IMR-90 (cell line): ENCODE data around the gene PDGFA. TPM values are rescaled to one million over a fixed set of nuclear protein-coding genes. Genes with fewer than 3 reads are reported as not detected.

Source experiments
- ATAC-seq: fragments of 200-7000 bp; cut with Tn5 transposase; 2 replicates; pipeline ENCODE4 v1.9.1; 2020; ENCODE audit warnings: low read depth, mild to moderate bottlenecking, moderate library complexity
- BruUV-seq: library from RNA; stranded (reverse); fragments of 400-500 nt; replicated peaks from 2 replicates; lab custom pipeline; 2021; lab: Mats Ljungman, UMichigan
- CTCF ChIA-PET: fragments of 300-600 bp; formaldehyde crosslinking; extraction: SDS; loops from one replicate; lab custom pipeline; 2021; ENCODE audit warnings: antibody characterized with exemption; lab: Yijun Ruan, JAX
- POLR2A ChIA-PET: fragments of 300-600 bp; sonication (Branson Sonifier 250); formaldehyde crosslinking; loops from one replicate; lab custom pipeline; 2022; ENCODE audit warnings: antibody characterized with exemption; ENCODE audit not compliant: unreplicated experiment; lab: Charles Lee
- DNase-seq: peaks from one replicate; pipeline ENCODE4 v3.0.0; 2013
- H2AFZ ChIP-seq: replicated peaks from 2 replicates; pipeline ENCODE3; 2013; ENCODE audit warnings: low read length, mild to moderate bottlenecking; ENCODE audit not compliant: poor library complexity
- H2AK5ac ChIP-seq: 2 replicates; pipeline ENCODE4 v1.6.1; 2013; ENCODE audit warnings: low read depth, low read length, inconsistent platforms
- H2AK9ac ChIP-seq: replicated peaks from 2 replicates; pipeline ENCODE3; 2013; ENCODE audit warnings: mild to moderate bottlenecking, low read depth, low read length, moderate library complexity; ENCODE audit not compliant: poor library complexity
- H2BK120ac ChIP-seq: 2 replicates; pipeline ENCODE4 v1.6.1; 2013; ENCODE audit warnings: low read depth, low read length, inconsistent platforms
- H2BK15ac ChIP-seq: 3 replicates; pipeline ENCODE4 v1.6.1; 2013; ENCODE audit warnings: low read depth, low read length, inconsistent platforms
- H2BK20ac ChIP-seq: 2 replicates; pipeline ENCODE4 v1.6.1; 2013; ENCODE audit warnings: low read depth, mild to moderate bottlenecking, inconsistent platforms, low read length, moderate library complexity
- H2BK5ac ChIP-seq: 2 replicates; pipeline ENCODE4 v1.6.1; 2013; ENCODE audit warnings: mild to moderate bottlenecking, low read depth, low read length, inconsistent platforms; ENCODE audit not compliant: poor library complexity, severe bottlenecking
- H3K14ac ChIP-seq: replicated peaks from 2 replicates; pipeline ENCODE4 v1.6.1; 2013; ENCODE audit warnings: low read depth, low read length, inconsistent platforms
- H3K18ac ChIP-seq: 2 replicates; pipeline ENCODE4 v1.6.1; 2013; ENCODE audit warnings: low read depth, low read length, control low read depth
- H3K23ac ChIP-seq: 2 replicates; pipeline ENCODE4 v1.6.1; 2013; ENCODE audit warnings: low read depth, low read length, inconsistent platforms
- H3K27ac ChIP-seq: 2 replicates; pipeline ENCODE4 v1.5.1; 2013; ENCODE audit warnings: mild to moderate bottlenecking, control low read depth, low read length; ENCODE audit not compliant: insufficient read depth
- H3K27me3 ChIP-seq: 2 replicates; pipeline ENCODE4 v1.6.1; 2013; ENCODE audit warnings: low read length; ENCODE audit not compliant: control insufficient read depth, insufficient read depth
- H3K36me3 ChIP-seq: 2 replicates; pipeline ENCODE4 v1.6.1; 2013; ENCODE audit warnings: low read length, mixed read lengths; ENCODE audit not compliant: control insufficient read depth, insufficient read depth
- H3K4ac ChIP-seq: 2 replicates; pipeline ENCODE4 v1.6.1; 2013; ENCODE audit warnings: low read depth, low read length, inconsistent platforms
- H3K4me1 ChIP-seq: 2 replicates; pipeline ENCODE4 v1.6.1; 2013; ENCODE audit warnings: low read length, mixed read lengths; ENCODE audit not compliant: control insufficient read depth, insufficient read depth
- H3K4me2 ChIP-seq: 2 replicates; pipeline ENCODE4 v1.6.1; 2013; ENCODE audit warnings: low read depth, mild to moderate bottlenecking, control low read depth, low read length, moderate library complexity
- H3K4me3 ChIP-seq: 2 replicates; pipeline ENCODE4 v1.5.1; 2013; ENCODE audit warnings: low read depth, mild to moderate bottlenecking, control low read depth, low read length, moderate library complexity; ENCODE audit not compliant: insufficient read depth
- H3K56ac ChIP-seq: 2 replicates; pipeline ENCODE4 v1.6.1; 2013; ENCODE audit warnings: low read length, inconsistent platforms; ENCODE audit not compliant: insufficient read depth; ENCODE audit errors: extremely low read depth
- H3K79me1 ChIP-seq, 2 experiments: 2 replicates each; pipeline ENCODE4 v1.6.1; 2013; ENCODE audit warnings: low read length in 2 of 2, inconsistent platforms in 1 of 2, low read depth in 1 of 2
- H3K9ac ChIP-seq: 2 replicates; pipeline ENCODE4 v1.6.1; 2013; ENCODE audit warnings: low read depth, low read length, control low read depth
- H3K9me1 ChIP-seq: 2 replicates; pipeline ENCODE4 v1.6.1; 2013; ENCODE audit warnings: low read length, inconsistent platforms; ENCODE audit not compliant: insufficient read depth
- H3K9me3 ChIP-seq: 2 replicates; pipeline ENCODE4 v1.6.1; 2013; ENCODE audit warnings: low read length; ENCODE audit not compliant: control insufficient read depth, insufficient read depth
- H4K20me1 ChIP-seq: 2 replicates; pipeline ENCODE4 v1.6.1; 2013; ENCODE audit warnings: low read length, inconsistent platforms; ENCODE audit not compliant: insufficient read depth
- H4K5ac ChIP-seq: 2 replicates; pipeline ENCODE4 v1.6.1; 2013; ENCODE audit warnings: mild to moderate bottlenecking, low read depth, low read length, control low read depth
- H4K8ac ChIP-seq, 2 experiments: 2 replicates each; pipeline ENCODE4 v1.6.1; 2013; ENCODE audit warnings: low read depth in 2 of 2, low read length in 2 of 2, control low read depth in 1 of 2, inconsistent platforms in 1 of 2
- H4K91ac ChIP-seq: 2 replicates; pipeline ENCODE4 v1.6.1; 2013; ENCODE audit warnings: low read depth, low read length, inconsistent platforms; ENCODE audit not compliant: insufficient read depth
- BHLHE40 ChIP-seq: fragments of 150-350 bp; IDR thresholded peaks from 2 replicates; pipeline ENCODE4 v1.6.1; 2016; ENCODE audit warnings: mild to moderate bottlenecking, low read depth, low read length
- CEBPB ChIP-seq: IDR thresholded peaks from 2 replicates; pipeline ENCODE4 v1.6.1; 2012; ENCODE audit warnings: low read depth, low read length, improper control_type of control experiment
- CHD1 ChIP-seq: IDR thresholded peaks from 2 replicates; pipeline ENCODE4 v1.6.1; 2012; ENCODE audit warnings: low read depth, low read length, improper control_type of control experiment
- CTCF ChIP-seq: conservative IDR thresholded peaks from 2 replicates; pipeline ENCODE4 v1.5.1; 2012; ENCODE audit warnings: mild to moderate bottlenecking, low read depth, low read length, improper control_type of control experiment
- FOS ChIP-seq: fragments of 150-350 bp; IDR thresholded peaks from 2 replicates; pipeline ENCODE4 v1.6.1; 2016; ENCODE audit warnings: low read depth, low read length
- MAFK ChIP-seq: IDR thresholded peaks from 2 replicates; pipeline ENCODE4 v1.6.1; 2012; ENCODE audit warnings: low read depth, low read length, improper control_type of control experiment
- MAZ ChIP-seq: IDR thresholded peaks from 2 replicates; pipeline ENCODE4 v1.6.1; 2012; ENCODE audit warnings: low read depth, mild to moderate bottlenecking, low read length, improper control_type of control experiment, moderate library complexity, borderline replicate concordance
- MXI1 ChIP-seq: IDR thresholded peaks from 2 replicates; pipeline ENCODE4 v1.6.1; 2012; ENCODE audit warnings: low read depth, mild to moderate bottlenecking, low read length, moderate library complexity, borderline replicate concordance
- NFE2L2 ChIP-seq: fragments of 150-350 bp; IDR thresholded peaks from 2 replicates; pipeline ENCODE4 v1.6.1; 2016; ENCODE audit warnings: low read depth, mild to moderate bottlenecking, low read length
- POLR2A ChIP-seq: IDR thresholded peaks from 2 replicates; pipeline ENCODE4 v1.6.1; 2012; ENCODE audit warnings: mild to moderate bottlenecking, low read depth, low read length
- RAD21 ChIP-seq: IDR thresholded peaks from 2 replicates; pipeline ENCODE4 v1.6.1; 2012; ENCODE audit warnings: low read length, improper control_type of control experiment
- RCOR1 ChIP-seq: IDR thresholded peaks from 2 replicates; pipeline ENCODE4 v1.6.1; 2012; ENCODE audit warnings: mild to moderate bottlenecking, low read length, improper control_type of control experiment; ENCODE audit not compliant: insufficient replicate concordance
- RFX5 ChIP-seq: IDR thresholded peaks from 2 replicates; pipeline ENCODE4 v1.8.0; 2012; ENCODE audit warnings: low read depth, mild to moderate bottlenecking, low read length, moderate library complexity
- SMC3 ChIP-seq: fragments of 150-350 bp; IDR thresholded peaks from 2 replicates; pipeline ENCODE4 v1.6.1; 2016; ENCODE audit warnings: low read depth, mild to moderate bottlenecking, antibody characterized with exemption, low read length, moderate library complexity
- WGBS, 2 experiments: methylation state at CpG; one replicate each; pipeline versions ENCODE4 v1.1.5 to v1.1.7; 2013; ENCODE audit warnings: missing lambda C conversion rate in 2 of 2; ENCODE audit not compliant: insufficient read length in 1 of 2; ENCODE audit errors: extremely low coverage in 2 of 2; 5-methylcytosine and 5-hydroxymethylcytosine counted together
- dilution Hi-C: fragments of 300-500 bp; cut with HindIII; formaldehyde crosslinking; loops from one replicate; pipeline ENCODE4 v1.14.3; 2018; ENCODE audit warnings: low sequenced_read_pairs; ENCODE audit not compliant: unreplicated experiment
- in situ Hi-C: fragments of 300-500 bp; cut with MboI; formaldehyde crosslinking; loops from 3 replicates; pipeline ENCODE4 v1.14.3; 2019; ENCODE audit warnings: low sequenced_read_pairs, inconsistent platforms, mixed read lengths
- intact Hi-C: fragments of 100-400 bp; cut with micrococcal nuclease; formaldehyde crosslinking; loops from 2 replicates; pipeline ENCODE4 v1.10.0; 2022
- polyA plus RNA-seq, 3 experiments: library from polyadenylated mRNA; depleted of rRNA; stranded (reverse); fragments of >200 nt; gene quantifications; 2 replicates each; pipeline ENCODE4 v1.2.3, GENCODE V29; 2012; ENCODE audit warnings: low replicate concordance in 1 of 3
- total RNA-seq: library from RNA; depleted of rRNA; stranded (reverse); fragments of >200 nt; gene quantifications from 2 replicates; pipeline ENCODE4 v1.2.3, GENCODE V29; 2012
- TF ChIP-seq, protein P1 (sequence below): fragments of 150-350 bp; IDR thresholded peaks from 2 replicates; pipeline ENCODE4 v1.6.1; 2016; ENCODE audit warnings: low read depth, mild to moderate bottlenecking, low read length, moderate library complexity, borderline replicate concordance
- TF ChIP-seq, protein P2 (sequence below): fragments of 150-350 bp; IDR thresholded peaks from 2 replicates; pipeline ENCODE4 v1.6.1; 2017; ENCODE audit warnings: mild to moderate bottlenecking, antibody characterized with exemption, low read length, low read depth

The PDGFA gene
- total and polyA plus RNA-seq, 2 of the 4 experiments (the other 2 are of a cell fraction), result 3.3 to 3.8 TPM

- Histone ChIP-seq H2BK5ac (no peak overlapping the region), H3K56ac (no peak overlapping the region), H3K4me3 (no peak overlapping the region), H2BK15ac (no peak overlapping the region), H3K36me3 (no peaks in the 10 kb centered on the region), H4K8ac (no peak overlapping the region), H2BK120ac (no peak overlapping the region), H3K4ac (no peak overlapping the region), H2BK20ac (no peak overlapping the region), H3K27ac (no peak overlapping the region), H4K20me1 (no peaks in the 10 kb centered on the region), H3K4me2 (no peak overlapping the region), H3K18ac (no peak overlapping the region), H3K79me1 (0 out of 4 replicates have a peak, but pooled peaks cover 0 to 6% of the 10 kb centered on the region in 2 experiments), H2AFZ (no peak overlapping the region), H3K27me3 (peaks cover 20% of the 10 kb centered on the region), H3K9me1 (peaks cover 11% of the 10 kb centered on the region), H3K9ac (no peak overlapping the region), H3K14ac (no peak overlapping the region), H4K91ac (no peak overlapping the region; the same call in 1 of the 2 replicates), H3K4me1 (peaks cover 21% of the 10 kb centered on the region), H2AK5ac (0 out of 2 replicates have a peak overlapping the region, but pooled peaks have one; percentile 48), H2AK9ac (no peak overlapping the region), H4K5ac (no peak overlapping the region), H3K23ac (no peak overlapping the region), H3K9me3 (no peaks in the 10 kb centered on the region)
- POLR2A ChIA-PET, result no interaction called here
- CTCF ChIA-PET, result no interaction called here
- no TSS peak for BruUV-seq
- dilution Hi-C loops (no loop called here), in situ Hi-C loops (loop anchor here (10.0 kb wide), 1 partner anchor 339 kb away; the partner anchor contains the start of gene GET4), intact Hi-C loops (loop anchor here (5.0 kb wide), 1 partner anchor 131 kb away; no protein-coding TSS in a partner anchor)
- DNase-seq, result no peak
- TF ChIP-seq SMC3 (no peak), MAFK (no peak), RFX5 (no peak), FOS (no peak), POLR2A (no peak), RCOR1 (no peak), RAD21 (no peak), MAZ (no peak), MXI1 (no peak), CEBPB (no peak), NFE2L2 (no peak), CHD1 (no peak), BHLHE40 (no peak), CTCF (no peak)
- TF ChIP-seq, protein P1, sequence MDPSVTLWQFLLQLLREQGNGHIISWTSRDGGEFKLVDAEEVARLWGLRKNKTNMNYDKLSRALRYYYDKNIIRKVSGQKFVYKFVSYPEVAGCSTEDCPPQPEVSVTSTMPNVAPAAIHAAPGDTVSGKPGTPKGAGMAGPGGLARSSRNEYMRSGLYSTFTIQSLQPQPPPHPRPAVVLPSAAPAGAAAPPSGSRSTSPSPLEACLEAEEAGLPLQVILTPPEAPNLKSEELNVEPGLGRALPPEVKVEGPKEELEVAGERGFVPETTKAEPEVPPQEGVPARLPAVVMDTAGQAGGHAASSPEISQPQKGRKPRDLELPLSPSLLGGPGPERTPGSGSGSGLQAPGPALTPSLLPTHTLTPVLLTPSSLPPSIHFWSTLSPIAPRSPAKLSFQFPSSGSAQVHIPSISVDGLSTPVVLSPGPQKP, result no peak
- TF ChIP-seq, protein P2, sequence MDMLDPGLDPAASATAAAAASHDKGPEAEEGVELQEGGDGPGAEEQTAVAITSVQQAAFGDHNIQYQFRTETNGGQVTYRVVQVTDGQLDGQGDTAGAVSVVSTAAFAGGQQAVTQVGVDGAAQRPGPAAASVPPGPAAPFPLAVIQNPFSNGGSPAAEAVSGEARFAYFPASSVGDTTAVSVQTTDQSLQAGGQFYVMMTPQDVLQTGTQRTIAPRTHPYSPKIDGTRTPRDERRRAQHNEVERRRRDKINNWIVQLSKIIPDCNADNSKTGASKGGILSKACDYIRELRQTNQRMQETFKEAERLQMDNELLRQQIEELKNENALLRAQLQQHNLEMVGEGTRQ, result no peak
- ATAC-seq, result no peak
- WGBS, 2 experiments, result 90% methylated on average over 3 of the region's 12 CpGs; no CpG with 5 or more reads in 1 of the 2 experiments
These were observed 16.6 kb upstream of the PDGFA start for GRCh38 chr7:536231-536630.
